Measurements from ENCODE around the gene RNF212.
"Not testable (repeated sequence)": the region's sequence is repeated elsewhere in the genome, so short reads cannot be mapped to it uniquely, and the experiment has no call there.

The RNF212 gene

GRCh38 chr4:1047976-1048772 lies 65.2 kb downstream of the RNF212 start:
- Histone ChIP-seq H3K27me3 (ENCODE audit: insufficient read depth, poor library complexity, severe bottlenecking) (peaks cover 15% of the 10 kb centered on the region), H3K27ac (replicated peaks) (no peak overlapping the region), H3K4me3 (replicated peaks; ENCODE audit: insufficient read depth, low read length) (no peak overlapping the region)
- TF ChIP-seq REST (IDR thresholded peaks at IDR 0.05; ENCODE audit: insufficient replicate concordance, low read depth) (no peak), GABPA (IDR thresholded peaks at IDR 0.05; ENCODE audit: low read depth) (no peak), CTCF (IDR thresholded peaks at IDR 0.05; ENCODE audit: insufficient read depth, low read length) (no peak), SPI1 (IDR thresholded peaks at IDR 0.05; ENCODE audit: borderline replicate concordance, low read depth) (no peak), POLR2AphosphoS5 (IDR thresholded peaks at IDR 0.05; ENCODE audit: low read depth) (no peak)
- DNase-seq (ENCODE audit: low read depth in 1 of 2, low spot score in 1 of 2) = no peak

GRCh38 chr4:1047106-1047975 lies 66.0 kb downstream of the RNF212 start:
- DNase-seq (ENCODE audit: low read depth in 1 of 2, low spot score in 1 of 2) = no peak
- Histone ChIP-seq H3K27ac (replicated peaks) (no peak overlapping the region), H3K4me3 (replicated peaks; ENCODE audit: insufficient read depth, low read length) (no peak overlapping the region), H3K27me3 (ENCODE audit: insufficient read depth, poor library complexity, severe bottlenecking) (peaks cover 12% of the 10 kb centered on the region)
- TF ChIP-seq SPI1 (IDR thresholded peaks at IDR 0.05; ENCODE audit: borderline replicate concordance, low read depth) (no peak), POLR2AphosphoS5 (IDR thresholded peaks at IDR 0.05; ENCODE audit: low read depth) (no peak), CTCF (IDR thresholded peaks at IDR 0.05; ENCODE audit: insufficient read depth, low read length) (no peak), REST (IDR thresholded peaks at IDR 0.05; ENCODE audit: insufficient replicate concordance, low read depth) (no peak), GABPA (IDR thresholded peaks at IDR 0.05; ENCODE audit: low read depth) (no peak)

- not testable (repeated sequence) for H3K4me3 ChIP-seq (replicated peaks; ENCODE audit: insufficient read depth, low read length); DNase-seq (ENCODE audit: low read depth in 1 of 2, low spot score in 1 of 2); H3K27ac ChIP-seq (replicated peaks)
- peaks cover 12% of the 10 kb centered on the region for H3K27me3 ChIP-seq (ENCODE audit: insufficient read depth, poor library complexity, severe bottlenecking)
Measured at GRCh38 chr4:1046581-1047011, 66.8 kb downstream of the RNF212 start.

- no peak for DNase-seq (ENCODE audit: low read depth in 1 of 2, low spot score in 1 of 2)
- Histone ChIP-seq H3K27ac (replicated peaks) (no peak overlapping the region), H3K4me3 (replicated peaks; ENCODE audit: insufficient read depth, low read length) (no peak overlapping the region), H3K27me3 (ENCODE audit: insufficient read depth, poor library complexity, severe bottlenecking) (peaks cover 12% of the 10 kb centered on the region)
- TF ChIP-seq CTCF (IDR thresholded peaks at IDR 0.05; ENCODE audit: insufficient read depth, low read length) (no peak), GABPA (IDR thresholded peaks at IDR 0.05; ENCODE audit: low read depth) (no peak), REST (IDR thresholded peaks at IDR 0.05; ENCODE audit: insufficient replicate concordance, low read depth) (no peak), POLR2AphosphoS5 (IDR thresholded peaks at IDR 0.05; ENCODE audit: low read depth) (no peak), SPI1 (IDR thresholded peaks at IDR 0.05; ENCODE audit: borderline replicate concordance, low read depth) (no peak)
Measured at GRCh38 chr4:1045595-1046201, 67.7 kb downstream of the RNF212 start.

Measured in HL-60 (cell line).